IgD-negative memory B cell (primary cell): ENCODE measurements around the gene EPB41L4B. TPM values are rescaled to one million over a fixed set of nuclear protein-coding genes. Genes with fewer than 3 reads are reported as not detected.

Source experiments
- H3K27ac Mint-ChIP-seq, 3 donors: one replicate each; pipeline ENCODE4 v1.8.0; 2020 to 2022; ENCODE audit warnings: mild to moderate bottlenecking in 3 of 3, mixed read lengths in 3 of 3, moderate library complexity in 1 of 3
- H3K27me3 Mint-ChIP-seq: one replicate; pipeline ENCODE4 v1.8.0; 2021; ENCODE audit warnings: mixed read lengths
- H3K36me3 Mint-ChIP-seq: one replicate; pipeline ENCODE4 v1.8.0; 2020; ENCODE audit warnings: mild to moderate bottlenecking, mixed read lengths
- H3K4me1 Mint-ChIP-seq, 3 donors: one replicate each; pipeline ENCODE4 v1.8.0; 2020 to 2022; ENCODE audit warnings: mixed read lengths in 3 of 3, mild to moderate bottlenecking in 1 of 3
- H3K4me3 Mint-ChIP-seq, 4 donors: one replicate each; pipeline ENCODE4 v1.8.0; 2020 to 2022; ENCODE audit warnings: mild to moderate bottlenecking in 4 of 4, mixed read lengths in 4 of 4, moderate library complexity in 3 of 4
- H3K9me3 Mint-ChIP-seq, 3 donors: one replicate each; pipeline ENCODE4 v1.8.0; 2020 to 2021; ENCODE audit warnings: mixed read lengths in 3 of 3, mild to moderate bottlenecking in 1 of 3
- polyA plus RNA-seq: library from polyadenylated mRNA; unstranded; fragments of 300-500 nt; fragmentation: Illumina TruSeq; gene quantifications from one replicate; pipeline ENCODE4 v1.2.3, GENCODE V29; 2021

Gene EPB41L4B
- polyA plus RNA-seq, 1 donor from 2014 or later = not detected

DNA sequence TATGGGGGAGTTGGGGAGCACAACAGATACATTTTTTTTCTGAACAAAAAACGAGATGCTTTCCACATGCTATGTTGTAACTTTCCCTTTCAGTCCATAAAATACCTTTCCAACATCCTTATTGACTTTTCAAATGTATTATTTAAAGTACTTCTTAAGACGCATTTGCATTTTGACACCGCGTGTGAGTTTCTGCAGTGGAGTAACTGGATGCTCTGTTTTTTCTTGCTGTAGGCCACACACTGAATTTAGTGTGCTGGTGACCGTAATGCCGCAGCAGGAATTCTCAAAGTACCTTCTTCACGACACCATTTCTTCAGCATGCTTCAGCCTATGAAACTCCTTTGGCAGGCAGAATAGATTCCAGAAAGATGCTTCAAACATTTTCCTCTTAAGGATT, 14.3 kb upstream of the EPB41L4B start:
- H3K4me3 Mint-ChIP-seq = no peak overlapping the region
- H3K9me3 Mint-ChIP-seq = no peaks in the 10 kb centered on the region
- no peaks in the 10 kb centered on the region for H3K36me3 Mint-ChIP-seq
- peaks cover 9% of the 10 kb centered on the region for H3K27me3 Mint-ChIP-seq
- H3K27ac Mint-ChIP-seq = no peak overlapping the region
- H3K4me1 Mint-ChIP-seq = no peaks in the 10 kb centered on the region

DNA sequence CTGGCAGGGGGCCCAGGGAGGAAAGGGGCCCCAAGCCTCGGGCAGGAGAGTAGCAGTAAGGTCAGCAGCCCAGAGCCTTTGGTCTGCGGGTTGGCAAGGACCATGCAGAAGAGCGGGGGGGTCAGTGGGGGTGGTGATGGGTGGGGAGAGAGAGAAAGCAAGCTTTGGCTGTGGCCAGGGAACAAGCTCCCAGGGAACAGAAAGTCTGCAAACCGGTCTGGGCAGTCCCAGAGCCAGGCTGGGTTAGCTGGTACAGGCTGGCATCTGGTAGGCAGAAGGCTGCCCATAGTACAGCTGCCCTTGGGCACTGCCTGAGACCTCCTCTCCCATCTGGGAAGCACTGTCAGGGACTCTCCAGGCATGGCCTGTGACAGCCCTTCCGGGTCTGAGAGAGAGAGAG, 10.5 kb upstream of the EPB41L4B start:
- peak overlapping the region in 1 of 3 donors; percentile 59 for H3K27ac Mint-ChIP-seq
- peaks cover 2% of the 10 kb centered on the region for H3K36me3 Mint-ChIP-seq
- peaks cover 0 to 2% (median 0%) of the 10 kb centered on the region in 3 donors for H3K4me1 Mint-ChIP-seq
- H3K4me3 Mint-ChIP-seq = no peak overlapping the region
- peaks cover 7% of the 10 kb centered on the region for H3K27me3 Mint-ChIP-seq
- H3K9me3 Mint-ChIP-seq = peaks cover 0 to 2% (median under 1%) of the 10 kb centered on the region in 3 donors

DNA sequence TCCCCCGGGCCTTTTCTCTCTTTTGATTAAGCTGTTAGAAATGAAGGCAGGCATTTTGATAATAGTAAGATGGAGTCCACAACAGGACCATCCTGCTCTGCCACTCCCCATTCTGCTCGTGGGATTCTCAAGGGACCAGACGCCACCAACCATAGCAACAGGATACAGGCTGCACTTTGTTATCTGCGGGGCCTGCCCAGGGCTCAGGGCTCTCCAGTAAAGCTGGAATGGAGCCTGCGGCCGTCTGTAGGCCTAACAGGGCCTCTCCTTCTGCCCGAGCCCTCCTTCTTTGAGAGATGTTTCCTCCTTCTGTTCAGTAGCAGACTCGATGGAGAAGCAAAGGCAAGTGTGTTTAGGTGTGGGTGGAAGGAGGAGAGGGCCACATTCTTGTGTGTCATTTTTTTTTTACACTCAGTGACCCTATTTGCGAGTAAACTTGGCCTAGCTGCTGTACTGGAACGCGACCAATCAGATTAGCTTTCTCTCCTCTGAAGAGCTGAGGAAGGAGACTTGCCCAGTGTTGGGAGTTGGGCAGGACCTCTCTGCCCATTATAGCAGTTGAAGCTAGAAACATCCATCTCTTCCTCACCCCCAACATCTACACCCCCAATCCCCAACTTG, 8.9 kb upstream of the EPB41L4B start:
- Mint-ChIP-seq H3K27me3 (peaks cover 7% of the 10 kb centered on the region), H3K9me3 (peaks cover 2 to 4% (median 4%) of the 10 kb centered on the region in 3 donors), H3K27ac (no peak overlapping the region), H3K4me3 (no peak overlapping the region), H3K4me1 (peaks cover 0 to 2% (median 0%) of the 10 kb centered on the region in 3 donors), H3K36me3 (peaks cover 2% of the 10 kb centered on the region)

GRCh38 chr9:109328978-109329637, 8.2 kb upstream of the EPB41L4B start:
- Mint-ChIP-seq H3K27ac (no peak overlapping the region), H3K4me1 (peaks cover 0 to 2% (median 0%) of the 10 kb centered on the region in 3 donors), H3K27me3 (peaks cover 7% of the 10 kb centered on the region), H3K36me3 (peaks cover 2% of the 10 kb centered on the region), H3K4me3 (no peak overlapping the region), H3K9me3 (peaks cover 2 to 4% (median 4%) of the 10 kb centered on the region in 3 donors)

DNA sequence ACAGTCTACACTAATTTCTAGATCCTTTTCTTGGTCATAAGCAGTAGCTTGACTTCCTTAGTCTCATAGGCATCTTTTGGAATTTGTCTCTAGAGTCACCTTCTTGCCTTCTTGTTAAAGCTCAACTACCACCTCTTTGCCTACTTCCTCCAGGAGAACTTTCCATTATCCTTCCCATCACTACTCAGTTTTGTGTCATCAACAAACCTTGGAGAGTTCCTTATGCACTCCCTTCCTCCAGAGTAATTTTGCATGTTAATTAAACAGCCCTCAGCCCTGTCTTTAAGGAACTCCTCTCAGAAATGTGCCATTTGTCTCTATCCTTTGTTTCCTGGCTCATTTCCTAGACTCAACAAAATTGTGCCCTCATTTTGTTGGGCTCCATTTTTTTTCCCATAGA, 4.2 kb upstream of the EPB41L4B start:
- H3K27ac Mint-ChIP-seq = no peak overlapping the region
- peaks cover 23% of the 10 kb centered on the region for H3K27me3 Mint-ChIP-seq
- peaks cover 0 to 5% (median 3%) of the 10 kb centered on the region in 3 donors for H3K4me1 Mint-ChIP-seq
- H3K36me3 Mint-ChIP-seq = peaks cover 2% of the 10 kb centered on the region
- H3K9me3 Mint-ChIP-seq = peaks cover 2 to 4% (median 4%) of the 10 kb centered on the region in 3 donors
- no peak overlapping the region for H3K4me3 Mint-ChIP-seq

GRCh38 chr9:109323771-109324170, 2.9 kb upstream of the EPB41L4B start:
- Mint-ChIP-seq H3K27me3 (peaks cover 29% of the 10 kb centered on the region), H3K4me1 (peaks cover 0 to 6% (median 5%) of the 10 kb centered on the region in 3 donors), H3K4me3 (no peak overlapping the region), H3K36me3 (peaks cover 2% of the 10 kb centered on the region), H3K9me3 (peaks cover 2 to 4% (median 4%) of the 10 kb centered on the region in 3 donors), H3K27ac (no peak overlapping the region)

- peak overlapping the region in 2 of 4 donors; percentile 27 to 68 for H3K4me3 Mint-ChIP-seq
- H3K9me3 Mint-ChIP-seq = peaks cover 0 to 4% (median 4%) of the 10 kb centered on the region in 3 donors
- no peak overlapping the region for H3K27ac Mint-ChIP-seq
- peaks cover 0 to 9% (median 4%) of the 10 kb centered on the region in 3 donors for H3K4me1 Mint-ChIP-seq
- H3K27me3 Mint-ChIP-seq = peaks cover 40% of the 10 kb centered on the region
- H3K36me3 Mint-ChIP-seq = no peaks in the 10 kb centered on the region
These were observed 868 bp upstream of the EPB41L4B start for GRCh38 chr9:109321727-109322126.

GRCh38 chr9:109320331-109320741, 523 bp downstream of the EPB41L4B start:
- no peak overlapping the region for H3K27ac Mint-ChIP-seq

DNA sequence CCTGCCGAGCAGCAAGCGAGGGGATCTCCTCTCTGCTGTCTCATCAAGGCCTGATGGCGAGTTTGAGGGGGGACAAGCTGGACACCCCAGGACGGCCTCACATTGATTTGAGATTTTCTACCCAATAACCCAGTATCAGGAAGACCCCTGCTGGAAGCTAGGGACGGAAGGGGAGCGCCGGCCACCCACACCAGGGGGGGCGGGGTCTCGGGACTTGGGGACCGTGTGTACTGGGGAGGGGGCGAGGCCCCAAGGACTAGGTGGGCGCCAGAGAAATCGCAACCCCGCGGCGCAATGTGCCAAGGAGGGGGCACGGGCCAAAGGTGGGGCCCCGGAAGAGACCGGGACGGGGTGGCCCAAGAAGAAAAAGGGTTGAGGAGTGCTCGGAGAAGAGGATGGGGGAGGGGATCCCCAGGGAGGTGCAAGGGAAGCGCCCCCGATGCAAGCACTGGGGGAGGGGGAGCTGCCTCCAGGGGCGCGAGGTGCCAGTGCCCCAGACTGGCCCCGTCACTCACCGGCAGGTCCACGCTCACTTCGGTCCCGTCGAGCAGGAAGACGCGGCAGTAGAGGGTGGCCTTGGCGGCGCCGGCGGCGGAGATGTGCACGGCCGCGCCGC, 1.1 kb downstream of the EPB41L4B start:
- peaks cover 0 to 9% (median 4%) of the 10 kb centered on the region in 3 donors for H3K4me1 Mint-ChIP-seq
- H3K27ac Mint-ChIP-seq = no peak overlapping the region
- peaks cover 50% of the 10 kb centered on the region for H3K27me3 Mint-ChIP-seq
- H3K4me3 Mint-ChIP-seq = peak overlapping the region in 3 of 4 donors; percentile 25 to 73 (median 65)
- peaks cover 3% of the 10 kb centered on the region for H3K36me3 Mint-ChIP-seq
- no peaks in the 10 kb centered on the region for H3K9me3 Mint-ChIP-seq

More at GRCh38 chr9:109320331-109320741, 523 bp downstream of the EPB41L4B start:
- H3K27me3 Mint-ChIP-seq = peaks cover 50% of the 10 kb centered on the region
- no peak overlapping the region for H3K4me3 Mint-ChIP-seq
- H3K4me1 Mint-ChIP-seq = peaks cover 0 to 9% (median 4%) of the 10 kb centered on the region in 3 donors
- peaks cover 0 to 4% (median 2%) of the 10 kb centered on the region in 3 donors for H3K9me3 Mint-ChIP-seq
- H3K36me3 Mint-ChIP-seq = peaks cover 3% of the 10 kb centered on the region

DNA sequence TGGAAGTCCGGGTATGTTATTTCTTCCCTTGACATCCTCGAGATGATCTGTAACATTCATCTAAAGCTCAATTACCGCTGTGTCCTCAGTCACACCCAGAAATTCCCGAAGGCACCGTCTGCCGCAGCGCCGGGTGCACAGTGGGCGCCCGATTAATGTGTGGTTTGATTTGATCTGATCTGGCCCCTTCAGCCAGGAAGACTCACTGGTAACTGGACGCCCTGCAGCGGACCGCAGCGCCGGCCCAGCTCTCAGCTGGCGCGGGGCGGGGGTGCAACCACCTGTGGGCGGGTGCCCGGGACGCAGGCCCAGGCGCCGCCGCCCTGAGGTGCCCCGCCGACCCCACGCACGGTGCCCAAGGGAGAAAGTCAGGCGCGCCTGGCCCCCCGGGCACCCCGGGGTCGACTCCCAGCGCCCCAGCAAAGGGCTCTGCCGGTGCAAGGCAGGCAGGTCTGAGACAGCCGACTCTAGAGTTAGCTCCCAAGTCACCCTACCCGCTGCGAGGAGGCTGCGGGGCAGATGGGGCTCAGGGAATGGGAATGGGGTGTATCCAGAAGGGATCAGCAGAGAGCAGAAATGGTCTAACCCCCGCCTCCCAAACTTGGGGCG, 1.7 kb downstream of the EPB41L4B start:
- H3K27ac Mint-ChIP-seq = peak overlapping the region in 1 of 3 donors; percentile 18
- peak overlapping the region; percentile 65 to 79 (median 71) for H3K4me3 Mint-ChIP-seq
- peaks cover 50% of the 10 kb centered on the region for H3K27me3 Mint-ChIP-seq
- peaks cover 3% of the 10 kb centered on the region for H3K36me3 Mint-ChIP-seq
- peaks cover 0 to 9% (median 4%) of the 10 kb centered on the region in 3 donors for H3K4me1 Mint-ChIP-seq
- no peaks in the 10 kb centered on the region for H3K9me3 Mint-ChIP-seq

DNA sequence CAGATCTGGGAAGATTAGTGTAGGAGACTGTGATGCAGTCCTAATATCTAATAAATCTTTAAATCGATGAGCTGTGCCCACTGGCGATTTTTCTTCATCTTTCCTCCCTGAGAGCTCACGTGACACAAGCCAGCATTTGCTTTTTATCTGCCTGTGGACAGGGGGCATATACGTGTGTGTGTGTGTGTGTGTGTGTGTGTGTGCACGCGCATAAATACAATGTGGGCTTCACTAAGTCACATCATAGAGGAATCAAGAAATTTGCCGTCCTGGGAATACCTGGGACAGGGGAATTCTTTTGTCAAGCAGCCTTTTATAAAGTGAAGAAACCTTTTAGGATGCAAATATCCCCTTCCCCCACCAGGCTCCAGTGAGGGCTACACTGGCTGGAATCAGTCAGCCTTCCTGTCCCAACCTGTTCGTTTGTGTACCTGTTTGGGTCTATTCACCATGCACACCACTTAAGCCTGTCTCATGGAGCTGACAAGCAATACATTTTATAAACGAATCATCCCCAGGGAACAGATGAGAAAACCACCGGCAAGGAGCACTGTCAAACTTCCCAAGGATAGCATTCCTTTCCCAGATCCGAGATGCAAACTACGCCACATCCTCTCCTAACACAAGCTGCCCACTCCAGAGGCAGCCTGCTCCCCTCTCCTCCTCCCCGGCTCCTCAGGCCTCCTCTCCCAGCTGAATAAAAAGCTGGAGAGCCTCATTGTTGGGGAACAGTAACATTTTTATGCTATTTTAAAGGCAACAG, 2.7 kb downstream of the EPB41L4B start:
- no peaks in the 10 kb centered on the region for H3K9me3 Mint-ChIP-seq
- peak overlapping the region; percentile 41 to 72 (median 57) for H3K4me3 Mint-ChIP-seq
- peaks cover 3% of the 10 kb centered on the region for H3K36me3 Mint-ChIP-seq
- peaks cover 54% of the 10 kb centered on the region for H3K27me3 Mint-ChIP-seq
- H3K27ac Mint-ChIP-seq = peak overlapping the region in 2 of 3 donors; percentile 20 to 31
- peaks cover 0 to 9% (median 4%) of the 10 kb centered on the region in 3 donors for H3K4me1 Mint-ChIP-seq

GRCh38 chr9:109317311-109317978, 3.4 kb downstream of the EPB41L4B start:
- H3K27me3 Mint-ChIP-seq = peaks cover 54% of the 10 kb centered on the region
- peak overlapping the region in 1 of 4 donors; percentile 72 for H3K4me3 Mint-ChIP-seq
- peak overlapping the region; percentile 20 to 67 (median 31) for H3K27ac Mint-ChIP-seq
- H3K9me3 Mint-ChIP-seq = no peaks in the 10 kb centered on the region
- peaks cover 0 to 9% (median 4%) of the 10 kb centered on the region in 3 donors for H3K4me1 Mint-ChIP-seq
- H3K36me3 Mint-ChIP-seq = peaks cover 3% of the 10 kb centered on the region

DNA sequence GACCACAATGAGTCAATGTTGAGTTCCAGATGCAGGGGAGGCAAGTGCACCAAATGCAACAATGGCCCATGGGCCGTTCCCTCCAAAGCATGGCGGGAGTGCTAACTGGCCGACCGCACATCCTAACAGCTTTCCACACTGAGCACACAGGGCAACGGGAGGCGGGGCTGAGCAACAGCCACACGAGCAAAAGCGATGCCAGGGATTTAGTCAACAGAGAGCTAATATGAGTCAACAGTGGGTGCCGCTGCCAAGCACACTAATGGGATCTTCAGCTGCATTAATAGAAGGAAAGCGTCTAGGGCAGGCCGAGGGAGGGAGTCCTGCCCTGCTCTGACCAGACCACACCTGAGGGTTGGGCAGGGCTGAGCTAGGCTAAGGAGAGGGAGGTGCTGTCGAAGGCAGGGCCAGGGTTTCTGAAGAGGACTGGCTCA, 4.6 kb downstream of the EPB41L4B start:
- Mint-ChIP-seq H3K4me3 (peak overlapping the region in 1 of 4 donors; percentile 13), H3K27ac (no peak overlapping the region), H3K4me1 (peaks cover 6 to 13% (median 9%) of the 10 kb centered on the region in 3 donors), H3K9me3 (no peaks in the 10 kb centered on the region), H3K27me3 (peaks cover 48% of the 10 kb centered on the region), H3K36me3 (peaks cover 3% of the 10 kb centered on the region)
